CD4-positive, alpha-beta T cell treated with Interleukin-15 for 1 hour (primary cell): Measurements from ENCODE around the gene LOC128125822.
A peak's percentile ranks its signal among the peaks of the same experiment; 100 is the strongest.
"Not testable (repeated sequence)": the region's sequence is repeated elsewhere in the genome, so short reads cannot be mapped to it uniquely, and the experiment has no call there.

Source experiments
- DNase-seq: peaks from one replicate; pipeline ENCODE4 v3.0.0-alpha.2; 2020

The LOC128125822 gene

GRCh38 chr6:63572044-63572746 is at the start of gene LOC128125822, which contains the start of gene PTP4A1:
Gene LOC128125822, plus strand, starts transcription at chr6:63572480.
Gene PTP4A1, plus strand, starts transcription at chr6:63572480. Its CDS starts 4,401 bp downstream, at chr6:63576881.
- peak; percentile 97 for DNase-seq

GRCh38 chr6:63522911-63523287 is 49.4 kb upstream of the LOC128125822 start:
- DNase-seq, result not testable (repeated sequence)

GRCh38 chr6:63523630-63524029 is 48.6 kb upstream of the LOC128125822 start:
- DNase-seq, result no peak

GRCh38 chr6:63525186-63525878 is 46.9 kb upstream of the LOC128125822 start:
- no peak for DNase-seq

- no peak for DNase-seq
Measured at GRCh38 chr6:63526931-63527330, 45.3 kb upstream of the LOC128125822 start.

- DNase-seq, result no peak
Measured at GRCh38 chr6:63527658-63528514, 44.4 kb upstream of the LOC128125822 start.

- DNase-seq, result no peak
Measured at GRCh38 chr6:63529498-63529897, 42.8 kb upstream of the LOC128125822 start.

GRCh38 chr6:63530182-63530581 is 42.1 kb upstream of the LOC128125822 start:
- no peak for DNase-seq

- no peak for DNase-seq
Measured at GRCh38 chr6:63530991-63531390, 41.3 kb upstream of the LOC128125822 start.

GRCh38 chr6:63533026-63533425 is 39.3 kb upstream of the LOC128125822 start:
- DNase-seq, result no peak

- DNase-seq, result no peak
Measured at GRCh38 chr6:63533952-63534351, 38.3 kb upstream of the LOC128125822 start.

GRCh38 chr6:63537201-63537958 is 34.9 kb upstream of the LOC128125822 start:
- no peak for DNase-seq

- DNase-seq, result no peak
Measured at GRCh38 chr6:63537959-63538300, 34.4 kb upstream of the LOC128125822 start.

GRCh38 chr6:63538550-63538949 is 33.7 kb upstream of the LOC128125822 start:
- DNase-seq, result no peak

GRCh38 chr6:63543001-63543400 is 29.3 kb upstream of the LOC128125822 start:
- DNase-seq, result no peak

- no peak for DNase-seq
Measured at GRCh38 chr6:63543982-63544381, 28.3 kb upstream of the LOC128125822 start.

GRCh38 chr6:63546236-63546635 is 26.0 kb upstream of the LOC128125822 start:
- DNase-seq, result no peak

GRCh38 chr6:63546697-63547096 is 25.6 kb upstream of the LOC128125822 start:
- no peak for DNase-seq

- no peak for DNase-seq
Measured at GRCh38 chr6:63549076-63549475, 23.2 kb upstream of the LOC128125822 start.

GRCh38 chr6:63553208-63553607 is 19.1 kb upstream of the LOC128125822 start:
- DNase-seq, result no peak

- no peak for DNase-seq
Measured at GRCh38 chr6:63553900-63554299, 18.4 kb upstream of the LOC128125822 start.

GRCh38 chr6:63554782-63555181 is 17.5 kb upstream of the LOC128125822 start:
- no peak for DNase-seq

GRCh38 chr6:63556369-63556768 is 15.9 kb upstream of the LOC128125822 start:
- DNase-seq, result no peak
